Measurements from ENCODE around the gene DHX58. TPM values are rescaled to one million over a fixed set of nuclear protein-coding genes. Genes with fewer than 3 reads are reported as not detected.

DHX58 gene
- polyA plus RNA-seq, 1 of the 3 experiments (the other 2 are of a cell fraction), result 1.2 TPM

DNA sequence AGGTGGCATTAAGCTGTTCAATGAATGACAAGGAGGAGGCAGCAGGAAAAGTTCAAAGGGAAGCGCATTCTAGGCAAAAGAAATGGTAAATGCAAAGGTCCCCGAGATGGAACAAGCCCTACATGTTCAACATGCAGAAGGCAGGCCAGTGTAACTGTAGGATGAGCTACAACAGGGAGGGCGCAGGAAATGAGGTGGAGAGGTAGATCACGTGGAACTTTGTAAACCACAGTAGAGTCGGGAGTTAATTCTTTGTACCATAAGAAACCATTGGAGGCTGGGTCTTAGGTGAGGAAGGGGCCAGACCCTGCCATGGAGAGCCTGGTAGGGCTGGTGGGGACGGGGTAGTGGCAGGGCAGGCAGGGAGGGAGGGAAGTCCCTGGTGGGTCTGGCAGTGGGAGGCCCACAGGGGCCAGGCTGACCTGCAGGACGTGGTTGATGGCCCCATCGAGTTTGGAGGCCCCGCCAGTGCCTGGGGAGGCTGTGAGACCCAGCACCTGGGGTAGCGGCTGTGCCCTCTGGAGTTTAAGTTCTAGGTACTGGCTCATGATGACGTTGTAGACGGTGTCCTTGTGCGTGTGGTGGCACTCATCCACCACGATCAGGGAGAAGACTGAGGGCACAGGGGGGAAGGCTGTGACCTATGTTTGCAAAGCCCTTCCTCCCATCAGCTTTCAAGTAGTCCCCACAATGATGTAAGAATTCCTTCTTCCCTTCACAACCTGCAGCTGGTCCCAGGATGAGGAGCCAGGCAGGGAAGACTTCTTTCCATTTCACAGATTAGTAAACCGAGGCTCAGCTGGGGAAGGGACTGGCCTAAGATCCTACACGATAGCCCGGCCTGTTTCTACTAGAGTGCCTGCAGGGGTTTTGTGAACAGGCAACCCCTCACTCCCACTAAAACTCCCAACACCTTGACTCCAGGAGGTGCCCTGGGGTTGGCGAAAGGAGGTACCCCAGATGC, 1.9 kb downstream of the DHX58 start:
- Histone ChIP-seq H3K9ac (no peak overlapping the region), H3K4me2 (no peak overlapping the region), H3K79me2 (ENCODE audit: insufficient read depth) (no peaks in the 10 kb centered on the region), H3K4me1 (ENCODE audit: control insufficient read depth in 1 of 2, insufficient read depth in 2 of 2, low read depth in 1 of 2, low read length in 1 of 2) (peaks cover 0 to 11% of the 10 kb centered on the region in 2 experiments; a peak in 1 of 4 replicates), H2AFZ (ENCODE audit: low read depth) (no peak overlapping the region), H3K27me3 (ENCODE audit: insufficient read depth) (no peaks in the 10 kb centered on the region), H3F3A (replicated peaks; ENCODE audit: insufficient read depth) (no peaks in the 10 kb centered on the region), H3K36me3 (replicated peaks in 1 of 2; ENCODE audit: control insufficient read depth in 1 of 2, insufficient read depth in 2 of 2, low read length in 1 of 2) (peaks cover 0 to 18% of the 10 kb centered on the region in 2 experiments), H3K9me3 (no peaks in the 10 kb centered on the region), H3K27ac (ENCODE audit: low read depth in 2 of 2, low read length in 1 of 2) (no peak overlapping the region), H3K9me2 (no peaks in the 10 kb centered on the region), H3K4me3 (ENCODE audit: low read depth in 2 of 2, low read length in 1 of 2) (no peak overlapping the region), H4K20me1 (ENCODE audit: insufficient read depth) (no peaks in the 10 kb centered on the region)
- TF ChIP-seq GATA2 (CRISPR knock-in tag; IDR thresholded peaks at IDR 0.05) (no peak), NFIC (IDR thresholded peaks at IDR 0.05; ENCODE audit: borderline replicate concordance) (no peak), EP300 (IDR thresholded peaks at IDR 0.05; ENCODE audit: borderline replicate concordance in 1 of 2, low read depth in 1 of 2, low read length in 1 of 2) (no peak), TAF1 (IDR thresholded peaks at IDR 0.05; ENCODE audit: borderline replicate concordance, low read depth, low read length) (no peak), TCF12 (IDR thresholded peaks at IDR 0.05) (no peak), POLR2AphosphoS5 (IDR thresholded peaks at IDR 0.05; ENCODE audit: low read depth, low read length) (no peak), FOXM1 (IDR thresholded peaks at IDR 0.05; ENCODE audit: low read depth) (no peak), EZH2phosphoT487 (IDR thresholded peaks at IDR 0.05; ENCODE audit: borderline replicate concordance, low read depth) (no peak), SIN3A (IDR thresholded peaks at IDR 0.05; ENCODE audit: borderline replicate concordance, low read depth, low read length) (no peak), RXRA (IDR thresholded peaks at IDR 0.05; ENCODE audit: borderline replicate concordance, low read depth) (no peak), FOSL2 (IDR thresholded peaks at IDR 0.05; ENCODE audit: borderline replicate concordance, low read depth) (no peak)
- TF ChIP-seq, protein P1, sequence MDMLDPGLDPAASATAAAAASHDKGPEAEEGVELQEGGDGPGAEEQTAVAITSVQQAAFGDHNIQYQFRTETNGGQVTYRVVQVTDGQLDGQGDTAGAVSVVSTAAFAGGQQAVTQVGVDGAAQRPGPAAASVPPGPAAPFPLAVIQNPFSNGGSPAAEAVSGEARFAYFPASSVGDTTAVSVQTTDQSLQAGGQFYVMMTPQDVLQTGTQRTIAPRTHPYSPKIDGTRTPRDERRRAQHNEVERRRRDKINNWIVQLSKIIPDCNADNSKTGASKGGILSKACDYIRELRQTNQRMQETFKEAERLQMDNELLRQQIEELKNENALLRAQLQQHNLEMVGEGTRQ (IDR thresholded peaks at IDR 0.05; ENCODE audit: borderline replicate concordance, low read depth, low read length), result no peak
- TF ChIP-seq, protein P2, sequence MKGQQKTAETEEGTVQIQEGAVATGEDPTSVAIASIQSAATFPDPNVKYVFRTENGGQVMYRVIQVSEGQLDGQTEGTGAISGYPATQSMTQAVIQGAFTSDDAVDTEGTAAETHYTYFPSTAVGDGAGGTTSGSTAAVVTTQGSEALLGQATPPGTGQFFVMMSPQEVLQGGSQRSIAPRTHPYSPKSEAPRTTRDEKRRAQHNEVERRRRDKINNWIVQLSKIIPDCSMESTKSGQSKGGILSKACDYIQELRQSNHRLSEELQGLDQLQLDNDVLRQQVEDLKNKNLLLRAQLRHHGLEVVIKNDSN (IDR thresholded peaks at IDR 0.05; ENCODE audit: borderline replicate concordance, low read depth), result no peak
- TF ChIP-seq, protein P3, sequence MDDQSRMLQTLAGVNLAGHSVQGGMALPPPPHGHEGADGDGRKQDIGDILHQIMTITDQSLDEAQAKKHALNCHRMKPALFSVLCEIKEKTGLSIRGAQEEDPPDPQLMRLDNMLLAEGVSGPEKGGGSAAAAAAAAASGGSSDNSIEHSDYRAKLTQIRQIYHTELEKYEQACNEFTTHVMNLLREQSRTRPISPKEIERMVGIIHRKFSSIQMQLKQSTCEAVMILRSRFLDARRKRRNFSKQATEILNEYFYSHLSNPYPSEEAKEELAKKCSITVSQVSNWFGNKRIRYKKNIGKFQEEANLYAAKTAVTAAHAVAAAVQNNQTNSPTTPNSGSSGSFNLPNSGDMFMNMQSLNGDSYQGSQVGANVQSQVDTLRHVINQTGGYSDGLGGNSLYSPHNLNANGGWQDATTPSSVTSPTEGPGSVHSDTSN (IDR thresholded peaks at IDR 0.05), result no peak
- TF ChIP-seq, protein P4, sequence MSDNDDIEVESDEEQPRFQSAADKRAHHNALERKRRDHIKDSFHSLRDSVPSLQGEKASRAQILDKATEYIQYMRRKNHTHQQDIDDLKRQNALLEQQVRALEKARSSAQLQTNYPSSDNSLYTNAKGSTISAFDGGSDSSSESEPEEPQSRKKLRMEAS (IDR thresholded peaks at IDR 0.05; ENCODE audit: low read depth), result no peak
- POLR2A ChIA-PET, result interaction anchor here (1.2 kb wide), 1 partner anchor 10 kb away, joined by 3 read pairs; the partner anchor contains the start of gene KAT2A
- CTCF ChIA-PET, result interaction anchor here (0.5 to 29.9 kb wide), 6 partner anchors 9 to 148 kb away, joined by 3 to 496 read pairs (median 9); partner anchors contain the start of genes DNAJC7, KAT2A and NKIRAS2
- DNase-seq, result no peak
- 93% methylated on average over 16 of the region's 18 CpGs for WGBS (ENCODE audit: low lambda C conversion rate)

Data from SK-N-SH (cell line).